ENCODE measurements around the gene SIX3. TPM values are rescaled to one million over a fixed set of nuclear protein-coding genes. Genes with fewer than 3 reads are reported as not detected.

Gene SIX3
- total RNA-seq, 2 experiments from 2014 or later: not detected

- Mint-ChIP-seq H3K27ac (no peak overlapping the region), H3K9me3 (peaks cover 5% of the 10 kb centered on the region), H3K36me3 (ENCODE audit: low read depth) (no peaks in the 10 kb centered on the region), H3K4me1 (ENCODE audit: low read depth) (no peaks in the 10 kb centered on the region), H3K27me3 (peaks cover 56% of the 10 kb centered on the region), H3K4me3 (no peak overlapping the region)
- no peak for TF ChIP-seq CTCF (IDR thresholded peaks at IDR 0.05)
- intact Hi-C loops (cut with micrococcal nuclease): no loop called here
- ATAC-seq: no peak
- ChIA-PET CTCF (interaction anchor here (2.5 kb wide), 1 partner anchor 13 kb away, joined by 9 read pairs; no protein-coding TSS in a partner anchor), POLR2A (no interaction called here)
- no peak for DNase-seq
Observed at GRCh38 chr2:44994377-44994776, 52.9 kb downstream of the SIX3 start.

Other genes with a start within 250 kb of the SIX3 start
- gene SIX2, start 67.8 kb downstream of the SIX3 start, total RNA-seq: not detected